Activated gamma-delta T cell (primary cell): ENCODE measurements around the gene SGCD.

Experiments
- DNase-seq: peaks from one replicate; lab custom pipeline; 2025; lab: John Stamatoyannopoulos, UW

The SGCD gene

DNA sequence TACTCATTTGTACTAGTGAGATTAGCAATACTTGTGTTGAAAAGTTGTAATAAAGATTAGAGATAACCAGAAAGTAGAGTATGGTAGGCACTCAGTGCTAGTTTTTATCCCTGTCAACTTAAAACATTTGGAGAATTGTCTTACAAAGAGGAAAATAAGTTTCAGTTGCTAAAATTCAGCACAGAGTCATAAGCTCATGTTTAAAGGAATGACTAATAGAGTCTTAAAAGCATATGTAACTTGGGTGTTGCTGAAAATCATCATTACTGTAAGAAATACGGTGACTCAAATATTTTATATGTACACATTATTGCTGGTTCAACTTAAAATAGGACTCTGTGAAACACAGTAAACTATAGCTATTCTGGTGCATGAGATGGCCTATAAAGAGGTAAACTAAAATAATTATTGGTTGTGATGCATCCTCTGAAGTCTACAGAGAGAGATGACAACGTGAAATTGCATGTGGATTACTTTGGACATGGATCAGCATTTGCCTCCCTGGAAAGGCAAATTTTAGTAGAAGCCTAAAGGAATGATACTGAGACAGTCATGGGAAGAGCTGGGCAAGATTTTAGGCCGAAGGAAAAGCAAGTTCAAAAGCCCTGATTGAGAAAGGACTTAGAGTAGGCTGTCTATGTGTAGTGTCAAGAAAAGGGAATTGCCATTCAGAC, 34.6 kb downstream of the SGCD start:
- no peak for DNase-seq

DNA sequence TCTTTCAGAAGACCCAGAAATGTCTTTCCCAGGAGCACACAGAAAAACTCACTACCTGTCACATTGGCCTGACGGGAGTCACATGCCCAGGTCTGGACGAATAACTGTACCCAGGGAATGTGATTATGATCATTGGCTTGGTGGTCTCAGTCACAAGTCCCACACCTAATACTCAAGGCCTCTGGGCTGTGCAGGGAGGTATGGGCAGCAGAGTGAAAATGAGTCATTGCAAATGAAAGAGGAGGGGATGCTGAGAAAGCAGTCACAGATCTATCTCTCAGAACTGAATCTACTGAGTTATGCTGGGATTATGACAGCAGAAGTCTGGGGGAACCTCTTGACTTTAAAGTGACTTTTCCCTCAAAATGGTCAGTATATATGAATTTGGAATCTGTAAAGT, 36.9 kb downstream of the SGCD start:
- no peak for DNase-seq

DNA sequence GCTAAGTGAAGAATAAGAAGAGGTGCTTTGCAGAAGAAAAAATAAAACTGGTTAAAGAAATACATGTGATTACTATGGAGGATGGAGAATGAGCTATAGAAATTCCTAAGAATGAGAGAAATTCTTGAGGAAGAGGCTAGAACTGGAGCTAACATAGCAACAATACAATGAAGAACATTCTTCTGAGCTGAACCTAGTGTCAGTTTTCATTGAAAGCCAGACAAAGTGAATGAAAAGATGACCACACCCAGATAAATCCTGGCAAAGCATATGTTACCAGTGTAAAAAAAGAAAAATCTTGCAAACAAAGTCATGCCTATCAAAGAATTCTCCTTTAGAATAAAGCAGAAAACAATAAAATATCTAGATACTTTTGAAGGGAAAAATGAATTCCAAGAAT, 39.6 kb downstream of the SGCD start:
- DNase-seq: no peak

DNA sequence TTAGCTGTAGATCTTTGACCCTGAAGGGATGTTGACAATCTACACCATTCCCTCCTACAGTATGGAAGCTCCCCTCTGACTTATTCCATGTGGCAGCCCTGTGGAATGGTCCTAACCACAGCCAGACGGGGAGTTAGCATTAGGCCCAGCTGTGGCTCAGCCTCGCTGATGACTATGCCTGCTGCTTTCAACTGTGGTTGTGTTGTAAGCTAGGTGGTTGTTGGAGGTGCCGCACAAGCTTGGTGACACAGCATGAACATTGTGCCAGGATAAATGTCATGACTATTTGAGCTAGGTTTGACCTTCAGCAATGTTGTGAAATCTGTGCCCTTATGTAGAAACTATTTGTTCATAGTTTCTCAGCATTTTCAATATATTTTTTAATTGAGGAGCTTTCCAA, 40.6 kb downstream of the SGCD start:
- no peak for DNase-seq

GRCh38 chr5:156375895-156376495, 49.0 kb downstream of the SGCD start:
- DNase-seq: no peak

- DNase-seq: no peak
These were observed 49.8 kb downstream of the SGCD start for GRCh38 chr5:156376751-156377150.

- DNase-seq: no peak
These were observed 51.2 kb downstream of the SGCD start for GRCh38 chr5:156378159-156378558.

- no peak for DNase-seq
These were observed 52.2 kb downstream of the SGCD start for GRCh38 chr5:156379206-156379605.

DNA sequence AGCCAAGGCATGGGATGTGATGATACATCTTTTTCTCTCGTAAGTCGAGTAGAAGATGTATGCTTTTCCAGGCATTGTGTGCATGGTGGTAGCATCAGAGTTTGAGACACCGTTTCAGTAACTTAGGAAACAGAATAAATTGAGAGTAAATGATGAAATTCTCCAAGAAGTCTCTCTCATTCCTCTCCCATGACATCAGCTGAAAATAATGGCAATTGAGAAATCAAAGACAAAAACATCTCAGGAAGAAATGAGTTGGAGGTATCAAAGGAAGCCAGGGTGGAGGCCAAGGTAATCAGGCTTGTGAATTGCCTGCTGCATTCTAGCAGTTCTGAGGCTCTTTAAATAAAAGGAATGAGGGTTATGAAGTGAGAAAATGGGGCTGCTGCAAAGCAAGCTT, 53.9 kb downstream of the SGCD start:
- no peak for DNase-seq

GRCh38 chr5:156383510-156384265, 56.7 kb downstream of the SGCD start:
- DNase-seq: no peak

- DNase-seq: no peak
These were observed 58.5 kb downstream of the SGCD start for GRCh38 chr5:156385416-156385815.

DNA sequence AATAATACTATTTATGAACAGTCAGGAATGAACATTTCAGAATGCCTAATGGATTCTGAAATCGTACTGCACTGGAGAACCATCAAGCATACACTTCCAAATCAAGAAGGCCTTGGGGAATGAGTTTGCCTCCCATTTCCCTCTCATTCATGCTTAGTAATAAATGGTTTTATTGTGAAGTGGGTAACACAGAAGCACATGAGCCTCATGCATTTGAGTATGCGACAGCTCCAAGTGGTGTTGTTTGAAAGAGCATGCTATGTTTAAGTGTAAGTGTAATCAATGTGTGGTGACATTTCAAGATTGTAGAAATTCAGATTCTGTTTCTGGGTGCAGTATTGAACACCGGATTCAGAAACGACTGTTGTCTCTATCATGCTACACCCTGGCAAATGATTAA, 60.0 kb downstream of the SGCD start:
- no peak for DNase-seq

GRCh38 chr5:156387391-156387790, 60.4 kb downstream of the SGCD start:
- DNase-seq: no peak

GRCh38 chr5:156388233-156388632, 61.3 kb downstream of the SGCD start:
- no peak for DNase-seq

- DNase-seq: no peak
These were observed 64.2 kb downstream of the SGCD start for GRCh38 chr5:156391139-156391538.

- no peak for DNase-seq
These were observed 67.0 kb downstream of the SGCD start for GRCh38 chr5:156393980-156394379.

- DNase-seq: no peak
These were observed 67.8 kb downstream of the SGCD start for GRCh38 chr5:156394642-156395305.

DNA sequence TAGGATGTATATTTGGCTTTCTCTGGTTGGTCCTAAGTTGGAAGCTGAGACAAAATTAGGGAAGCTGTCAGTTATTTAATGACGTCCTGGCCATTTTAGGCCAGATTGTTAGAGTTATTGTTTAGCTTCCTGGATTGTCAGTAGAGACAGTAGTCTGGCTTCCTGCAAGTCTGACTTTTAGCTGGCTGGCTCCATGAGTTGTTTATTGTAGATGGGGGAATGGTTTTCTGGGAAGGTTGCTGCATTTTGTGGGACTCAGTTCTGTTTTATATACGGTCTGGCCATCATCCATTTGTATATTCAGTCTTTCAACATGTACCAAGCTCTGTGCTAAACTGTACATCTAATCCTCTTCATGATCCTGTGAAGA, 68.3 kb downstream of the SGCD start:
- no peak for DNase-seq

DNA sequence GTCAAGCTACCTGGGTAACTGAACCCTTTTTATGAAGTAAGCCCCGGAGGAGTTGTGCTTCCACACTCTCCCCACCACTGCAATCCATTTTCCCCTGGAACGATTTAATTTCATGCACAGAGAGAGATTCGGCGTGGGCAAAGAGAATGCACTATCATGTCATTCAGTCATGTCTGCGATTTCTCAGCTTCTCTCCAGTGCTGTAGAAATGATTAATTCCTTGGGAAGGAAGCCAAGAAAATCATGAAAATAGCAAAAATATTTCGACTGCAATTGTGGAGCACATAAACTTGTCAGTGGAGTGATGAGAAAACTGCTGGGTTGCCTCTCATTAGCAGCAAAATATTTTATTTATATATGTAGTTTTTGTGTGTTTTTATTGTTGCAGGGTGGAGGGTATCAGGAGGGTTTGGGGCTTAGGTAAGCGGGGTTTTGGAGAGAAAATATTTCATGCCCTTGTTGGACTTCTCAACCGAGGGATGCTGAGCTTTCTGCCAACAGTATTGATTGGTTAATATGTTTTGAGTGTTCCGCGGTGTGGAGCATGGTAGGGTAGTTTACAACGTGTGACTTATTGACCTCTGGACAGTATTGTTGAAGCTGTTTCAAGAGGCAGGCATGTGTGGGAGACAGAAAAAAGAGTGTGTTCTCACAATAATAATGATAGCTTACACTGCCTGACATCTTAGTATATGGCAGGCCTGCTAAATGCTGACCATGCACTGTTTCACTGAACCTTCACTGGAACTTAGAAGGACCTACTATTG, 69.3 kb downstream of the SGCD start:
- DNase-seq: no peak

- DNase-seq: no peak
These were observed 69.8 kb downstream of the SGCD start for GRCh38 chr5:156396830-156397081.

DNA sequence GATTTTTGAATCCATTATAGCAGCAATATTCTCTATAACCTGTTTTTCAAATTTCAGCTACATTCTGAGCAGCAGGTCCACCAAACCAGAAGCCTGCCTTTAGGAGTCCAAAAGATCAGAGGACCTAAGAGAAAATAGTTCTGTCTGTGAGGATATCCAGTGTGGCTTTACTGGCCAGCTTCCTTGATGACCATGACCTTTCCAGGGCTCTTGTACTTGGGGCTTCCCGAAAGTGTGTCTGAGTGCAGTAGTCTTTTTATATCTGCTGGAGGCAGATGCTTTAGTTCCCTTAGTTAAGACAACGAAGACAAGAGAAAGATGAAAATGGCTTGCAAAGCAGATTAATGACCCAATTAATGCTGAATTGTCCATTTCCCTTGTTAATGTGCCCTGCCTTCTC, 72.4 kb downstream of the SGCD start:
- DNase-seq: no peak

GRCh38 chr5:156400231-156400986, 73.4 kb downstream of the SGCD start:
- no peak for DNase-seq
